Measurements from ENCODE around the gene THYN1.

The THYN1 gene

DNA sequence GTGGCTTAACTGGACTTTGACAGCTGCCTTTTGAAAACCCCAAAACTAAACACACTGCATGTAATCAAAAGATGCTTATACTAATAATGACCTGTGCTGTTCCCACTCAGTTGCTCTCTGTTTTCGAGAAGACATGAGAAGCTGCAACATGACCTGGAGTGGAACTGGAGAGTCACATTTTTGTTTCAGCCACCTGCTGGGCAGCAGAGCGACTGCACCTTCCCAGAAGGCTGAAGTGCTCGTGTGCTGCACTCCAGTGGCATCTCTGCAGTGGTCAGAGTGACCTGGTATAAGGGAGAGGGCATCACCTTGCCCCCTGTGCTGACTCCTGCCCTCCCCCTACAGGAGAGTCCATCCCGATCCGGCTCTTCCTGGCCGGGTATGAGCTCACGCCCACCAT, 8.6 kb downstream of the THYN1 start:
- TF ChIP-seq, protein P1, sequence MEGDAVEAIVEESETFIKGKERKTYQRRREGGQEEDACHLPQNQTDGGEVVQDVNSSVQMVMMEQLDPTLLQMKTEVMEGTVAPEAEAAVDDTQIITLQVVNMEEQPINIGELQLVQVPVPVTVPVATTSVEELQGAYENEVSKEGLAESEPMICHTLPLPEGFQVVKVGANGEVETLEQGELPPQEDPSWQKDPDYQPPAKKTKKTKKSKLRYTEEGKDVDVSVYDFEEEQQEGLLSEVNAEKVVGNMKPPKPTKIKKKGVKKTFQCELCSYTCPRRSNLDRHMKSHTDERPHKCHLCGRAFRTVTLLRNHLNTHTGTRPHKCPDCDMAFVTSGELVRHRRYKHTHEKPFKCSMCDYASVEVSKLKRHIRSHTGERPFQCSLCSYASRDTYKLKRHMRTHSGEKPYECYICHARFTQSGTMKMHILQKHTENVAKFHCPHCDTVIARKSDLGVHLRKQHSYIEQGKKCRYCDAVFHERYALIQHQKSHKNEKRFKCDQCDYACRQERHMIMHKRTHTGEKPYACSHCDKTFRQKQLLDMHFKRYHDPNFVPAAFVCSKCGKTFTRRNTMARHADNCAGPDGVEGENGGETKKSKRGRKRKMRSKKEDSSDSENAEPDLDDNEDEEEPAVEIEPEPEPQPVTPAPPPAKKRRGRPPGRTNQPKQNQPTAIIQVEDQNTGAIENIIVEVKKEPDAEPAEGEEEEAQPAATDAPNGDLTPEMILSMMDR (IDR thresholded peaks at IDR 0.05; ENCODE audit: control extremely low read depth, extremely low read depth, low read depth, missing control alignments): peak; percentile 65
- CTCF ChIA-PET: interaction anchor here (0.9 to 2.9 kb wide), 10 partner anchors 9 to 57 kb away, joined by 3 to 13 read pairs (median 8); partner anchors contain the start of genes ACAD8, THYN1 and VPS26B
- POLR2A ChIA-PET: no interaction called here
- DNase-seq (ENCODE audit: extremely low spot score): peak; percentile 57

DNA sequence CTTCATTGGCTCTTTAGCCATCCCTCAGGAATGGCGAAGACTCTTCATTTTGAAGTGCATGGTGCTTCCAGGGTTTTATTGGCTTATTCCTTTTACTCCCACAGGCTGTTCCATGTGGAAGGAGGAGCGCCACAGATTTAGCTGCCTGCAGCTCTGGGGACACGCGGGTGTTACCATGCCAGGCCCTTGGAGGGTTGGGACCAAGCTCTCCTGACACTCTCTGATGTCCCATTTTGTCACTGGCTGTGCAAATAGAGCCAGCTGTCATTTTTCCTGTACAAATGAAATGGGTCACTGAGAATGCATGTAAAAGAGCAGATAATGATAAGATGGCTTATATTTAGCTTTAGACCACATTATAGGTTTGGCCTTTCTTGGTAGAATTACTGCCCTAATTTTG, 9.2 kb downstream of the THYN1 start:
- DNase-seq (ENCODE audit: extremely low spot score): no peak
- TF ChIP-seq, protein P1 (IDR thresholded peaks at IDR 0.05; ENCODE audit: control extremely low read depth, extremely low read depth, low read depth, missing control alignments): no peak
- POLR2A ChIA-PET: no interaction called here
- CTCF ChIA-PET: interaction anchor here (0.7 to 2.9 kb wide), 10 partner anchors 10 to 56 kb away, joined by 3 to 13 read pairs (median 8); partner anchors contain the start of genes ACAD8, NCAPD3, THYN1 and VPS26B

DNA sequence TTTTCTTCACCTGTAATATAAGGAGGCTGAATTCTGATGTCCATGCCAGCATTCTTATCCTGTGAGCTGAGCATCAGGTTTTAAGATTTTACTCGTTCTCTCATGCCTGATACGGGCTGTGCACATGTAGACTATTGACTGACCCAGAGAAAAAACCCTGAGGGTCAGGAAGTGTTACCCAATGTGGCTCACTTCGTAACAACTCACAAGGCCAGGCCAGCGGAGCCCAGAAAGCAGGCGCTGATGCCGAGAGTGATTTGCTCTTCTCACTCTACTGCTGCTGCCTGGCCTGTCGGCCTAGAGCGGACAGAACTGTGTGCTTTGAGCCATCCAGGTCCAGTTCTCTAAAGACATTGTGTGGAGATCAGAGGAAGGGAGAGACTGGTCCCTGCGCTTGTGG, 10.8 kb downstream of the THYN1 start:
- CTCF ChIA-PET: interaction anchor here (1.8 to 3.3 kb wide), 4 partner anchors 8 to 20 kb away, joined by 6 to 12 read pairs (median 8); no protein-coding TSS in a partner anchor
- TF ChIP-seq, protein P1 (IDR thresholded peaks at IDR 0.05; ENCODE audit: control extremely low read depth, extremely low read depth, low read depth, missing control alignments): no peak
- POLR2A ChIA-PET: no interaction called here
- no peak for DNase-seq (ENCODE audit: extremely low spot score)

DNA sequence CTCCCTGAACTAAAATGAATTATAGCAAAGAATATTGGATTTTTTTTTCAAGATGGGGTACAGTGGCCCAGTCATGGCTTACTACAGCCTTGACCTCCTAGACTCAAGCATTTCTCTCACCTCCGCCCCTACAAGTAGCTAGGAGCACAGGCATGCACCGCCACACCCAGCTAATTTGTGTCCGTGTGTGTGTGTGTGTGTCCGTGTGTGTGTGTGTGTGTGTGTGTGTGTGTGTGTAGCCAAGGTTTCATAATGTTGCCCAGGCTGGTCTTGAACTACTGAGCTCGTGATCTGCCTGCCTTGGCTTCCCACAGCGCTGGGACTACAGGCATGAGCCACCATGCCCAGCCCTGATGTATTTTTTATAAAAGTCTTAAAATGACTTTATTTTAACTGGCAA, 12.6 kb downstream of the THYN1 start:
- POLR2A ChIA-PET: no interaction called here
- CTCF ChIA-PET: interaction anchor here (1.3 to 3.3 kb wide), 4 partner anchors 9 to 14 kb away, joined by 3 to 11 read pairs (median 5); no protein-coding TSS in a partner anchor
- DNase-seq (ENCODE audit: extremely low spot score): no peak
- TF ChIP-seq, protein P1 (IDR thresholded peaks at IDR 0.05; ENCODE audit: control extremely low read depth, extremely low read depth, low read depth, missing control alignments): no peak

DNA sequence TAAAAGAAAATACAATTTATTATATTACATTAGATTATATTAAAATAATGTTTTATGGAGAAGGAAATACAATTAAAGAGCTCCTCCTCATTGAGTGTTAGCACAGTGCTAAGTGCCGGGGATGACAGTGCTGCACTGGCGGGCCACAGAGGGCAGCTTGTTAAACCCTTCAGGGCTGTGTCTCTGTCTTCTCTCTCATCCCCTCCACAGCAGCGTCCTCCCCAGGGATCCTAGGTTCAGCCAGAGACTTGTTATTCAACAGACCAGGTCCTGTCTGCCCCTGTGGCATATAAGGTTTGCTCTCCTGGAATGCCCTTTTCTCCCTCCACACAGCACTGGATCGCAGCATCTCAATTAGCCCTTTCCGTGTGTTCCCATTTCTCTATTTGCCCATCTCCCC, 14.2 kb downstream of the THYN1 start:
- no peak for DNase-seq (ENCODE audit: extremely low spot score)
- TF ChIP-seq, protein P1 (IDR thresholded peaks at IDR 0.05; ENCODE audit: control extremely low read depth, extremely low read depth, low read depth, missing control alignments): no peak
- ChIA-PET CTCF (interaction anchor here (0.8 to 3.3 kb wide), 5 partner anchors 10 to 41 kb away, joined by 3 to 11 read pairs (median 4); no protein-coding TSS in a partner anchor), POLR2A (no interaction called here)

DNA sequence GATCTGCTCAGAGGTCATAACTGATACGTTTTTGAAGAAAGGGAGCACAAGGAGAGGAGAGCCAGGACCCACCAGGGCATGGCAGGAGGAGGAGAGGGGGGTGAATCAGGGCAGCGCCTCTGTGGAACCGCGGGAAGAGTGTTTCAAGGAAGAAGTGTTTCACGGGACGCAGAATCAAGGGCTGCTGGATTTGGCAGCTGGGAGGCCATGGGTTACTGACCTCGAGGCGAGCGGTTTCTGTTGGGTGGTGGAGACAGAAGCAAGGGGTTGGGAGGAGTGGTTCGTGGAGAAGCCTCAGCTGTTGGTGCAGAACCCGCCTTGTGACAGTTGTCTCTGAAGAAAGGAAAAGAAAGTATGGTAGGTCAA, 15.6 kb downstream of the THYN1 start:
- ChIA-PET CTCF (interaction anchor here (1.1 kb wide), 1 partner anchor 18 kb away, joined by 3 read pairs; no protein-coding TSS in a partner anchor), POLR2A (no interaction called here)
- TF ChIP-seq, protein P1 (IDR thresholded peaks at IDR 0.05; ENCODE audit: control extremely low read depth, extremely low read depth, low read depth, missing control alignments): no peak
- DNase-seq (ENCODE audit: extremely low spot score): no peak

All from GM10248 (cell line).